Endothelial cell (in vitro differentiated cells): ENCODE data around the gene CDKAL1. TPM values are rescaled to one million over a fixed set of nuclear protein-coding genes. Genes with fewer than 3 reads are reported as not detected.
"Not testable (repeated sequence)": the region's sequence is repeated elsewhere in the genome, so short reads cannot be mapped to it uniquely, and the experiment has no call there.

ENCODE experiments used
- DNase-seq: peaks from one replicate; pipeline ENCODE4 v3.0.0; 2021; ENCODE audit warnings: low spot score
- H3K27ac Mint-ChIP-seq: one replicate; pipeline ENCODE4 v1.8.0; 2021; ENCODE audit warnings: mixed read lengths, inconsistent platforms; ENCODE audit not compliant: unreplicated experiment
- H3K27me3 Mint-ChIP-seq: one replicate; pipeline ENCODE4 v1.8.0; 2021; ENCODE audit warnings: mild to moderate bottlenecking, moderate library complexity, mixed read lengths, inconsistent platforms; ENCODE audit not compliant: unreplicated experiment
- H3K36me3 Mint-ChIP-seq: one replicate; pipeline ENCODE4 v1.8.0; 2021; ENCODE audit warnings: mild to moderate bottlenecking, low read depth, mixed read lengths, inconsistent platforms; ENCODE audit not compliant: unreplicated experiment
- H3K4me1 Mint-ChIP-seq: one replicate; pipeline ENCODE4 v1.8.0; 2021; ENCODE audit warnings: mild to moderate bottlenecking, mixed read lengths, inconsistent platforms; ENCODE audit not compliant: unreplicated experiment
- H3K4me3 Mint-ChIP-seq: one replicate; pipeline ENCODE4 v1.8.0; 2021; ENCODE audit warnings: mild to moderate bottlenecking, mixed read lengths, inconsistent platforms; ENCODE audit not compliant: unreplicated experiment
- H3K9me3 Mint-ChIP-seq: one replicate; pipeline ENCODE4 v1.8.0; 2021; ENCODE audit warnings: mixed read lengths, inconsistent platforms; ENCODE audit not compliant: unreplicated experiment
- total RNA-seq: library from RNA; stranded (reverse); fragmentation: NEBNext Ultra II Directional; extraction: Animal tissue kit (Norgen Biotek cat#: 25700); gene quantifications from one replicate; pipeline ENCODE4 v1.2.1, GENCODE V29; 2021; ENCODE audit not compliant: unreplicated experiment
- TF ChIP-seq, protein P1 (sequence below): fragments of 200-600 bp; sonication (generic); IDR thresholded peaks from one replicate; pipeline ENCODE4 v1.5.0; 2021; ENCODE audit warnings: antibody characterized with exemption; ENCODE audit not compliant: unreplicated experiment

CDKAL1 gene
- total RNA-seq, 1 donor from 2014 or later: 43.9 TPM

DNA sequence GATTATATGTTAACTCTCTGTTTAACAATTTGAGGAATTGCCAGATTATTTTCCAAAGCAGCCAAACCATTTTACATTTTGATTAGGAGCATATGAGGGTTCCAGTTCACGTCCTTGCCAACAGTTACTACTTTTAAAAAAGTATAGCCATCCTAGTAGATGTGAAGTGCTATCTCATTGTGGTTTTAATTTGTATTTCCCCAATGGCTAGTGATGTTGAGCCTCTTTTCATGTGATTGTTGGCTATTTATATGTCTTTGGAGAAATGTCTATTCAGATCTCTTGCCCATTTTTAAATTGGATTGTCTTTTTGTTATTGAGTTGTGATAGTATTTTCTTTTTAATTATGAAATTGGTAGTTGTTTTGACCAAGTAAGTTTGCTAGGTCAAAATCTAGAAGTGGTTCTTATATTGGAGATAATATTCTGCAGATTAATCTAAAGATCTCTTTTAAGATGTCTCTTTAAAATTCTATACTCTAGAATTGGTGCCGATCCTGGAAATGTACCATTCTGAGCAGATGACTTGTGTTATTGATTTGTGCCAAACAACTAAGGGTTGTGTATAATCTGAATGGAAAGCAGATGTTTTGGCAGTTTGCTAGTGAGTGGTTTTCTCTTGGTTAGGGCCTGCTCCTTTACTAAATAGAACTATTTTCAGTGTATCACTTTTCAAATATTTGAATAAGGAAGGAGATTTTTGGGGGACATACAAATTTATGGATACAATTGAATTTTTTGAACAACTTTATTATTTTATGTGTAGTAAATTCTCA is 99.5 kb downstream of the CDKAL1 start:
- H3K4me1 Mint-ChIP-seq: peaks cover 10% of the 10 kb centered on the region
- no peaks in the 10 kb centered on the region for H3K9me3 Mint-ChIP-seq
- no peaks in the 10 kb centered on the region for H3K27me3 Mint-ChIP-seq
- TF ChIP-seq, protein P1, sequence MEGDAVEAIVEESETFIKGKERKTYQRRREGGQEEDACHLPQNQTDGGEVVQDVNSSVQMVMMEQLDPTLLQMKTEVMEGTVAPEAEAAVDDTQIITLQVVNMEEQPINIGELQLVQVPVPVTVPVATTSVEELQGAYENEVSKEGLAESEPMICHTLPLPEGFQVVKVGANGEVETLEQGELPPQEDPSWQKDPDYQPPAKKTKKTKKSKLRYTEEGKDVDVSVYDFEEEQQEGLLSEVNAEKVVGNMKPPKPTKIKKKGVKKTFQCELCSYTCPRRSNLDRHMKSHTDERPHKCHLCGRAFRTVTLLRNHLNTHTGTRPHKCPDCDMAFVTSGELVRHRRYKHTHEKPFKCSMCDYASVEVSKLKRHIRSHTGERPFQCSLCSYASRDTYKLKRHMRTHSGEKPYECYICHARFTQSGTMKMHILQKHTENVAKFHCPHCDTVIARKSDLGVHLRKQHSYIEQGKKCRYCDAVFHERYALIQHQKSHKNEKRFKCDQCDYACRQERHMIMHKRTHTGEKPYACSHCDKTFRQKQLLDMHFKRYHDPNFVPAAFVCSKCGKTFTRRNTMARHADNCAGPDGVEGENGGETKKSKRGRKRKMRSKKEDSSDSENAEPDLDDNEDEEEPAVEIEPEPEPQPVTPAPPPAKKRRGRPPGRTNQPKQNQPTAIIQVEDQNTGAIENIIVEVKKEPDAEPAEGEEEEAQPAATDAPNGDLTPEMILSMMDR: no peak
- no peak for DNase-seq
- no peaks in the 10 kb centered on the region for H3K36me3 Mint-ChIP-seq
- no peak overlapping the region for H3K27ac Mint-ChIP-seq
- no peak overlapping the region for H3K4me3 Mint-ChIP-seq

DNA sequence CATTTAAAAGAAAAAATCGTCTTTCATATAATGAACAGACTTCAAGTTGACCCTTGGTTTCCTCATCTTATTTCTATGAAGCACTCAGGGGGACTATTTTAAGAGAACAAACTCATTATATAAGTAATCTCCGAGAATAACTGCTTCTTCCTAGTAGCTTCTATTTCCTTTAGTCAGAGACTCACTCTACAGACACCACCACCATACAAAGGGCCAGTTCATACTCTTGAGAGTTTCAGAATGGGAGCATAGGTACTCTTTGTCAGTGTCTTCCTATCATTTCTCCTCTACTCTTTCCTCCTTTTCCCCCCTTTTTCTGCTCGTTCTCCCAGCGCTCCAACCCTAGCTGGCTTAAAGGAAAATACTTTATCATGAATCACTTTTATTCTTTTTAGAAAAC is 104.9 kb downstream of the CDKAL1 start:
- Mint-ChIP-seq H3K4me1 (peaks cover 6% of the 10 kb centered on the region), H3K27ac (no peak overlapping the region), H3K36me3 (no peaks in the 10 kb centered on the region), H3K4me3 (no peak overlapping the region), H3K27me3 (no peaks in the 10 kb centered on the region), H3K9me3 (no peaks in the 10 kb centered on the region)
- TF ChIP-seq, protein P1: no peak
- DNase-seq: no peak

GRCh38 chr6:20640181-20640580 is 105.9 kb downstream of the CDKAL1 start:
- Mint-ChIP-seq H3K9me3 (no peaks in the 10 kb centered on the region), H3K27ac (no peak overlapping the region), H3K36me3 (no peaks in the 10 kb centered on the region), H3K27me3 (no peaks in the 10 kb centered on the region), H3K4me3 (no peak overlapping the region), H3K4me1 (peaks cover under 1% of the 10 kb centered on the region)
- DNase-seq: no peak
- TF ChIP-seq, protein P1: no peak

DNA sequence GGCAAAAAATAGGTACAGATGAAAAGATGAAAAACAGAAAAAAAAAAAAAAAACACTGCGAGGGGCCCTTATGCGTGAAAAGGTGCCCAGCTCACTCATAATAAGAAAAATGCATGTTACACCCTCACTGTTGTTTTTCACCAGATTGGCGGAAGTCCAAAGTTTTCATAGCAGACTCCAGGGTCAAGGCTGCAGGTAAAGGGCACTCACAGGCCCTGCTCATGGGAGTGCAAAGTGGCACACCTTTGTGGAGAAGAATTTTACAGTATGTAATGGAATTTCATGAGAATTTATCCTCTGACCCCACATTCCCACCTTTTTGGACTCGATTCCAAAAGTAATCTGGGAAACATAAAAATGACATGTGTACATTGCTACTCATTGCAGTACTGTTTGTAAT is 108.2 kb downstream of the CDKAL1 start:
- no peak for DNase-seq
- TF ChIP-seq, protein P1: no peak
- H3K4me3 Mint-ChIP-seq: no peak overlapping the region
- no peaks in the 10 kb centered on the region for H3K27me3 Mint-ChIP-seq
- no peak overlapping the region for H3K27ac Mint-ChIP-seq
- H3K36me3 Mint-ChIP-seq: no peaks in the 10 kb centered on the region
- no peaks in the 10 kb centered on the region for H3K4me1 Mint-ChIP-seq
- H3K9me3 Mint-ChIP-seq: no peaks in the 10 kb centered on the region

DNA sequence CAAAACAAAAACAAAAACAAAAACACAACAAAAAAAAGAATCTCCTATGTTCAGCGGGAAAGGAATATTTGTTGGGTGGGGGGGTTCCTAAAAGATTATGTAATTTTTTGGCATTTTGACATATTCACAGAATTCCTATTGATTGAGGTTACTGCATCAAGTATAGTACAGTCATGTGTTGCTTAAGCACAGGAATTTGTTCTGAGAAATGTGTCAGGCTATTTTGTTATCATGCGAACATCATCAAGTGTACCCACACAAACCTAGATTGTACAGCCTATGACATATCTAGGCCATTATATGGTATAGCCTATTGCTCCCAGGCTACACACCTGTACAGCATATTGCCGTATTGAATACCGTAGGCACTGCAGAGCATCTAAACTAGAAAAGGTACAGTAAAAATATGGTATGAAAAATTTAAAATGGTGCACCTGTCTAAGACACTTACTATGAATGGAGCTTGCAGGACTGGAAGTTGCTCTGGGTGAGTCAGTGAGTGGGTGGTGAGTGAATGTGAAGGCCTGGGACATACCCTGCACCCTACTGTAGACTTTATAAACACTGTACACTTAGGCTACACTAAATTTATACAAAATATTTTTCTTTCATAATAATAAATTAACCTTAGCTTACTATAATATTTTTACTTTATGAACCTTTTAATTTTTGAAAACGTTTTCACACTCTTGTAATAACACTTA is 110.6 kb downstream of the CDKAL1 start:
- no peak for DNase-seq
- Mint-ChIP-seq H3K9me3 (no peaks in the 10 kb centered on the region), H3K4me1 (no peaks in the 10 kb centered on the region), H3K36me3 (no peaks in the 10 kb centered on the region), H3K27me3 (no peaks in the 10 kb centered on the region), H3K4me3 (no peak overlapping the region), H3K27ac (no peak overlapping the region)
- TF ChIP-seq, protein P1: no peak

DNA sequence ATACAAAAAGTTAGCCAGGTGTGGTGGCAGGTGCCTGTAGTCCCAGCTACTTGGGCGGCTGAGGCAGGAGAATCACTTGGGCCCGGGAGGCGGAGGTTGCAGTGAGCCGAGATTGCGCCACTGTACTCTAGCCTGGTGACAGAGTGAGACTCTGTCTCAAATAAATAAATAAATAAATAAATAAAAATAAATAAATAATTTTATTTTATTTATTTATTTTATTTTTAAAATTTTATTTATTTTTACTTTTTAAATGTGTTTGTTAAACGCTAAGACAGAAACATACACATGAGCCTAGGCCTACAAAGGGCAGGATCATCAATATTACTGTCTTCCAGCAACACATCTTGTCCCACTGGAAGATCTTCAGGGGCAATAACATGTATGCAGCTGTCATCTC is 111.3 kb downstream of the CDKAL1 start:
- H3K9me3 Mint-ChIP-seq, H3K36me3 Mint-ChIP-seq, DNase-seq, H3K4me1 Mint-ChIP-seq, H3K4me3 Mint-ChIP-seq, H3K27me3 Mint-ChIP-seq, H3K27ac Mint-ChIP-seq: not testable (repeated sequence)
